Stomach (tissue), 4 donors: ENCODE data around the gene PDPK1.
"Not testable (repeated sequence)": the region's sequence is repeated elsewhere in the genome, so short reads cannot be mapped to it uniquely, and the experiment has no call there.

ENCODE experiments used
- POLR2AphosphoS5 ChIP-seq, 3 donors: sonication (generic); formaldehyde crosslinking; IDR thresholded peaks; one replicate each; pipeline ENCODE4 v1.6.1; 2016; ENCODE audit warnings: antibody characterized with exemption in 3 of 3
- TF ChIP-seq, protein P1 (sequence below), 7 experiments: fragments of 450-650 bp in 4 of 7; fragments of 200-600 bp in 3 of 7; sonication (generic) in 3 of 7; IDR thresholded peaks; one replicate each; pipeline ENCODE4 v1.5.1; 2016 to 2019; ENCODE audit warnings: antibody characterized with exemption in 7 of 7, control low read depth in 2 of 7, mild to moderate bottlenecking in 1 of 7

DNA sequence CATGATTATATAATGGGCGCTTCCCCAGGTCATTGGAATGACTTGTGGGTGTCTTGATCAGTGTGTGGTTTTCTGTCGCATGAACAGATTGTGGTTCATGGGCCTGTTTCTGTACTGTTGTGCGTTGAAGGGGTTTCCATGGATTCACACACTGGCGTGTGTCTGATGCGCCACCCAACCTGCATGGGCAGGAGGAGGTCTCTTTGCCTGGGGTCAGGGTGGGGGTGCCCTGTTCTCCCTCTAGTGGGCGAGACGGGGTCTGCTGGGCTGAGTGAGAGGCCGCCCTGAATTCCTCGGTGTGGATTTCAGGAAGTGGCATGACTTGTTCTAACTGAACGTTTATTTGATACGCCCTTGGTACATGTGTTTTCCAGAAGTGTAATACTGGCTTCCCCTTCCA lies 42.3 kb downstream of the PDPK1 start:
- TF ChIP-seq, protein P1, sequence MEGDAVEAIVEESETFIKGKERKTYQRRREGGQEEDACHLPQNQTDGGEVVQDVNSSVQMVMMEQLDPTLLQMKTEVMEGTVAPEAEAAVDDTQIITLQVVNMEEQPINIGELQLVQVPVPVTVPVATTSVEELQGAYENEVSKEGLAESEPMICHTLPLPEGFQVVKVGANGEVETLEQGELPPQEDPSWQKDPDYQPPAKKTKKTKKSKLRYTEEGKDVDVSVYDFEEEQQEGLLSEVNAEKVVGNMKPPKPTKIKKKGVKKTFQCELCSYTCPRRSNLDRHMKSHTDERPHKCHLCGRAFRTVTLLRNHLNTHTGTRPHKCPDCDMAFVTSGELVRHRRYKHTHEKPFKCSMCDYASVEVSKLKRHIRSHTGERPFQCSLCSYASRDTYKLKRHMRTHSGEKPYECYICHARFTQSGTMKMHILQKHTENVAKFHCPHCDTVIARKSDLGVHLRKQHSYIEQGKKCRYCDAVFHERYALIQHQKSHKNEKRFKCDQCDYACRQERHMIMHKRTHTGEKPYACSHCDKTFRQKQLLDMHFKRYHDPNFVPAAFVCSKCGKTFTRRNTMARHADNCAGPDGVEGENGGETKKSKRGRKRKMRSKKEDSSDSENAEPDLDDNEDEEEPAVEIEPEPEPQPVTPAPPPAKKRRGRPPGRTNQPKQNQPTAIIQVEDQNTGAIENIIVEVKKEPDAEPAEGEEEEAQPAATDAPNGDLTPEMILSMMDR (IDR thresholded peaks at IDR 0.05): not testable (repeated sequence)
- not testable (repeated sequence) for TF ChIP-seq POLR2AphosphoS5 (IDR thresholded peaks at IDR 0.05)
